Midbrain (tissue), 1 donor: ENCODE results near the gene ZNF512B.
"Not testable (repeated sequence)": the region's sequence is repeated elsewhere in the genome, so short reads cannot be mapped to it uniquely, and the experiment has no call there.

ENCODE experiments used
- DNase-seq: peaks from one replicate; lab custom pipeline; 2025; lab: John Stamatoyannopoulos, UW

Gene ZNF512B

DNA sequence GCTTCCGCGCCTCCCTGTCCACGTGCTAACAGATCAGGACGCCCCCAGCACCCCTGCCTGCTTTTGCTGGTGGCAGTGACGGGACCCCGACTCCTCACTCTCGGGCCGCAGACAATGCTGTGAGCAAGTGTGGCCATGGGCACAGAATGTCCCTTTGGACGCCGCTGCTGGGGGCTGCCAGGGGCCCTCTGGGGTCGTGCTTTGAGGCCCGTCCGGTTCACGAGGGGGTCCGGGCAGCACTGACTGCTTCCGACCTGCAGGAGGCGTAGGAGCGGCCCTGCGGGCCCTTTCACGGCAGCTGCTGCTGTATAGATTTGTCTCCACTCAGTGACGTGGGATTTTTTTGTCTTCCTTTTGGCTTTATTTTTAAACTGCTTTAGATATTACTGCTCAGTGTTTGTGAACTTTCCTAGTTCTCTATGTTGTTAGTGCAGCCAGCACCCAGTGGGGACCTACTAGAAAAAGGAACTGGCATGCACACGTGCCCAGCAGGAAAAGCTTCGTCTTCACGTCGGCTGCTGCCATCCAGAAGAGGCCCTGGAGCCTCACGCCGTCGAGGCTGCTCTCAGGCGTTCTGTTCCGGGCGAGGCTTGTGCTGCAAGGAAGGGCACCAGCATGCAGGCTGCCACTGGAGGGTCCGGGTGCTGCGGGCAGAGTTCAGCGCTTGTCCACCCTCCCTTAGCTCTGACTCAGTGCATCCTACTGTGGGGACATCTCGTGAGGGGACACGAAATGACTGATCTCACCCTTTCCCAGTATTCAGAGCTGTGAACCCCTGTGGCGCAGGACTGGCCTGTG lies 35.3 kb downstream of the ZNF512B start:
- DNase-seq, result no peak

DNA sequence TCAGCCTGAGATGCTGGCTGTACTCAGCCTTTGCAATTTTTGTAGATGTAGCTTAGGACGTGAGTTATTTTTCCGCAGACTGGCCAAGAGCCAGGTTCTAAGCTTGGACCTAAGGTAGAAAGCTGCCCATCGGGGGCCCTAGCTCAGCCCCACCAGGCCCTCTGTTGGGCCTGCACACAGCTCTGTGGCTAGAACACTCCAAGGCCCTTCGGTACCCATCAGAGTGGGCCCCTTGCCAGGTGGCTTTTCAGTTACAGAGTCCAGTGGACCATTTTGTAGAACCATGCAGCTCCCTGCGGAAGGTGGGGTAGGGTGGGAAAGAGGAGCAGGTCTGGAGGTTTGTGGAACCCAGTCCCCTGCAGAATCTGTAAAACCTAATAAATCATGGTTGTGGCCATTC lies 36.1 kb downstream of the ZNF512B start:
- no peak for DNase-seq

DNA sequence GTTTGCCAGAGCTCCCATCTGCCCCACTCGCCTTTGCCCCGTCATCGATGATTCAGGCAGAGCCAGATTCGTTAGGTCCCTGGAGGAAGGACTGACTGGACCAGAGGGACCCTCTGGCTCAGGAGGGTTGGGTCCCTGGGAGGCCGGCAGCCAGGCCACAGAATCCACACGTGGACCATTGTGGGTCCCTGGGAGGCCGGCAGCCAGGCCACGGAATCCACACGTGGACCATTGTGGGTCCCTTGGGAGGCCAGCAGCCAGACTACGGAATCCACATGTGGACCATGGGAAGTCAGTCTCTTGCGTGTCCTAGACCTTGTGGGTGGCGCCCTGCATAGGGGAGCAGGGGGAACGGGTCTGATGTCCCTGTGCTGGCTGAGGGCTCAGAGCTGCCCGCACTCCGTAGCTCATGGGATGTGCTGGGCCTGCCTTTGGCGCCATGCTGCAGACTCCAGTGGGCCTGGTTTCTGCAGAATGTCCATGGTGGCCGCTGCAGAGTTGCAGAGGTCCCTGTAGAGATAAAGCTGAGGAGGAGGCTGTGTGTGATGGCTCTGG lies 37.0 kb downstream of the ZNF512B start:
- no peak for DNase-seq

DNA sequence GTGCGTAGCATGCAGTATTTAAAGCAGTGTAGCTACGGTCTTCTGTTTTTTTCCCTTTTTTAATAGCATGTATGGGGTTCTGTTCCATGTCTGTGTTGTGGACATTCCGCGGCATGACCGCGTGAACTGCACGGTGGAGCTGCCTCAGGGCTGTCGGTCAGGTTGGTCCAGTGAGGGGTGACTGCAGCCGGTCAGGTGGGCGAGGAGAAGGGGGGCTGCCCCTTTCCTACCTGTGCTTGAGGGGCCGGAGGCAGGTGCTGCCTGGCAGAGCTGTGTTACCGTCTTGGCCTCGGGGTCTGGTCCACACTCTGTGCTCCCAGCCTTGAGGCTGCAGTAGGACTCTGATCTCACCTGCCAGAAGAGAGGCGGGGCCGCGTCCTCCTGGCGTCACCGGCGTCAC lies 38.0 kb downstream of the ZNF512B start:
- no peak for DNase-seq

DNA sequence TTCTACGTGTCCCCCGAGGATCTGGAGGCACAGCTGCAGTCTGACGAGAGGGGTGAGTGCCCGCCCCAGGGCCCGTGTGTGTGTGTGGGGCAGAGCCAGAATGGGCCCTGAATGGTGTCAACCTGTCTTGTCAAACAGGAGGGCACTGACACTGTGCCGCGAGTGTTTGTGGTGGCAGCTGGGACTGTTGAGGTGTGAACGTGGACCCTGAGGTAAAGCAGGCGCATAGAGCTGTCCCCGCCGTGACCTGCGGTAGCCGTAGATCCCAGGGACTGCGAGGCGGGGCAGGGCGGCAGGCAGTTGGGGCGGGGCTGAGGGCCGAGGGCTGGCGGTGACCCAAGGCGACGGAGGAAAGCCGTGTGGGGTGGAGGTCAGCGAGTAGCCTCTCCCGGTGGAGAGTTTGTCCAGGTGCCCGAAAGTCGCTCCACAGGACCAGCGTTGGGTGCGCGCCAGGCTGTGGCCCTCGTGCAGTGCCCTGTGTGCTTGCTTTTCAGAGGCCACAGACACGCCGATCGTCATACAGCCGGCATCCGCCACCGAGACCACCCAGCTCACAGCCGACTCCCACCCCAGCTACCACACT lies 38.7 kb downstream of the ZNF512B start:
- no peak for DNase-seq

DNA sequence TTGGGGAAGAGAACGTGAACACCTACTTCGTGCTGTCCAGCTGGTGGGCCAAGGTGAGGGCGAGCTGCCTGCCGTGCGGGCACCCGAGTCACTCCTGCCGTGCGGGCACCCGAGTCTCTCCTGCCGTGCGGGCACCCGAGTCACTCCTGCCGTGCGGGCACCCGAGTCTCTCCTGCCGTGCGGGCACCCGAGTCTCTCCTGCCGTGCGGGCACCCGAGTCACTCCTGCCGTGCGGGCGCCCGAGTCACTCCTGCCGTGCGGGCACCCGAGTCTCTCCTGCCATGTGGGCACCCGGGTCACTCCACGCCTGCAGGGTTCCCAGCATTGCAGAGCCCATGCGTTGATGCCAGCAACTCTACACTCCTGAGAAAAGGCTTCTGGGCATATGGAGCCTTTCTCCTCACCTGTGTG lies 40.3 kb downstream of the ZNF512B start:
- not testable (repeated sequence) for DNase-seq

DNA sequence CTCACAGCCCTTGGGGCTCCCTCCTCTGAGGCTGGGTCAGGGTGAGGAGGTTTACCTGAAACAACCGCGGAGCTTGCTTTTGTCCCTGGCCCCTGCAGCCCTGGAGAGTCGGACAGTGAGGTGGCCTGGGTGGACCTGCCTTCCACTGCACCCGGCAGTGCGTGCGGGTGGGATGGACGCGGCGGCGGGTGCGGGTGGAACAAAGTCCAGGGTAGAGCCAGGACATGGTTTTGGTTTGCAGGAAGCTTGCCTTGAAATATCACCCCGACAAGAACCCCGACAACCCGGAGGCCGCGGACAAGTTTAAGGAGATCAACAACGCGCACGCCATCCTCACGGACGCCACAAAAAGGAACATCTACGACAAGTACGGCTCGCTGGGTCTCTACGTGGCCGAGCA lies 40.7 kb downstream of the ZNF512B start:
- DNase-seq, result no peak

DNA sequence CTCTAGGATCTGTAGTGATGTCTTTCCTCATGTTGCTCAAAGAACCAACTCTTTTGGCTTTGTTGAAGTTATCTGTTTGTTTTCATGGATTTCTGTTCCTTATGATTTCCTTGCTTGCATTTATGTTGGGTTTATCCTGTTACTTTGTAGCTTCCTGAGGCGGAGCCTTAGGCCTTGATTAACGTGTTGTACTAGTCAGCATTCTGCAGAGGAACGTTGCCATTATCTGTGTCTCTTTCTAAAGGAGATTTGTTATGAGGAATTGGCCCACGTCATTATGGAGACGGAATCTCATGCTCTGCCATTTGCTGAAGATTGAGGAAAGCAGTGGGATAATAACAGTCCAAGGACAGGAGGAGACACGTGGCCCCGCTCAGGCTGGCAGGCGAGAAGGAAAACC lies 43.4 kb downstream of the ZNF512B start:
- no peak for DNase-seq

DNA sequence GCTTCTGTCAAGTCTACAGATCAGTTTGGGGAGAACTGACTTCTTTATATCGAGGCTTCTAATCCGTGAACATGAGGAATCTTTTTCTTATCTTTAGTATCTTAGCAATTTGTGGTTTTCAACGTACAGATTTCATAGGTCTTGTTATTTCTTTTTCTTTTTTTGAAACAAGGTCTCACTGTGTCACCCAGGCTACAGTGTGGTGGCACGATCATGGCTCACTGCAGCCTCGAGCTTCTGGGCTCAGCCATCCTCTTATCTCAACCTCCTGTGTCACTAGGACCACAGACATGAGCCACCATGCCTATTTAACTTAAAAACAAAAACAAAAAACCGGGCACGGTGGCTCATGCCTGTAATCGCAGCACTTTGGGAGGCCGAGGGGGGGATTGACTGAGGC lies 45.5 kb downstream of the ZNF512B start:
- DNase-seq, result no peak

DNA sequence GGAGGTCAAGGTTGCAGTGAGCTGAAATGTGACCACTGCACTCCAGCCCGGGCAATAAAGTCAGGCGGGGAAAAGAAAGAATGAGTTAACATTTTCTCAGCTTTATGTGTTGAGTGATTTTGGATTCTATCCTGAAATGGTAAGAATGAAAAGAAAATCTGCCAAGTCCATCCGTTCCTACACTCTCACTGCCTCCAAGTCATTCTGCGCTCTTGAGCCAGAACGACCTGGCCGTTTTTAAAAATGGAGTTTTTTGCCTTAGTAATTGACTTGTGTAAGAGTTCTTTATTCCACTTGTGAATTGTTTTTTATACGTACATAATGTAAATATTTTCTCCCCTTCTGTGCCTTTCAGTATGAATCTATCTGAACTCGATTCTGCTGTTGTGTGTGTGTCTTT lies 46.1 kb downstream of the ZNF512B start:
- DNase-seq, result no peak

DNA sequence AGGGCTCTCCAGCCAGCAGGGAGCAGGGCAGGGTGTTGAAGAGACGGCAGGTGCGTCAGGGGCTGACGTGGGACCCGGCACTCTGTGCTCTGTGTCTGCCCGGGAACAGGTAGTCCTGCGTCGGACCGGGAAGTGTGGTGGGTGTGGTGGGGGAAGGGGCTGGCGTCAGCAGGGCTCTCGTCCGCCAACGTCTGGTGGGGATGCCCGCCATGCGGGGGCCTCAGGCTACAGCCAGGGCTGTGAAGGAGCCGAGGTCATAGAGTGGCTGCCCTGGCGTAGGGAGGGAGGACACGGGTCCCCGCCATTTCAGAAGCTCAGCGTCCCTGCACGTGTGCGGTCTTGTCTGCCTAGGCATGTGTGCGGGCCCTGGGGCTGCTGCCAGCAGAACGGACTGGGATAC lies 49.5 kb downstream of the ZNF512B start:
- DNase-seq, result no peak

DNA sequence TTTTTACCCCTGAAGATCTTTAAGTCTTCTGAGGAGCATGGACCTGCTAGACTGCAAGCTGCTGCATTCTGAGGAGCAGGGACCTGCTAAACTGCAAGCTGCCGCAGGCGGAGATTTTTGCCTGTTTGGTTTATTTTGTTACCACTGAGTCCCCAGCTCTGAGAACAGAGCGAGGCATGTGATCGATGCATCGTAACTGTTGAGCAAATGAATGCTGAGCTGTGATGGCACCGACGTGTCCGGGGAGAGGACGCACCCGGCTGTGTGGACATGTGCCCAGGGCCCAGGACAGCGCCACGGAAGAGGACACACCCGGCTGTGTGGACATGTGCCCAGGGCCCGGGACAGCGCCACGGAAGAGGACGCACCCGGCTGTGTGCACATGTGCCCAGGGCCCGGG lies 50.6 kb downstream of the ZNF512B start:
- DNase-seq, result no peak

DNA sequence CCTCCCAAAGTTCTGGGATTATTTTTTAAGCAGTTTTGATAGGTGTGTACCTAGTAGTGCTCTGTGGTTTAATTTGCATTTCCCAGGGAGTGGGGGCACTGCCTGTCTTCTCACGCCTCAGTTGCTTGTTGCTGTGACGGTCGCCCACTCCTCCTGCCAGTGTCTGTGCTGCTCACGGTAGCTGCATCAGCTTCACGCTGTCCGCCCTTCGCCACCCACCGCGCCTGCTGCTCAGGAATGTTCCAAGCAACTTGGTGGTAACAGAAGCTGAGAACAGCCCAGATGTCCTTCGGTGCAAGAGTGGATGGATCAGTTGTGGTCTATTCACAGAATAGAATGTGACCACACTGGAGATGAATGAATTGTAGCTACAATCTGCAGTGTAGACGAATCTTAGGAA lies 51.9 kb downstream of the ZNF512B start:
- DNase-seq, result no peak

DNA sequence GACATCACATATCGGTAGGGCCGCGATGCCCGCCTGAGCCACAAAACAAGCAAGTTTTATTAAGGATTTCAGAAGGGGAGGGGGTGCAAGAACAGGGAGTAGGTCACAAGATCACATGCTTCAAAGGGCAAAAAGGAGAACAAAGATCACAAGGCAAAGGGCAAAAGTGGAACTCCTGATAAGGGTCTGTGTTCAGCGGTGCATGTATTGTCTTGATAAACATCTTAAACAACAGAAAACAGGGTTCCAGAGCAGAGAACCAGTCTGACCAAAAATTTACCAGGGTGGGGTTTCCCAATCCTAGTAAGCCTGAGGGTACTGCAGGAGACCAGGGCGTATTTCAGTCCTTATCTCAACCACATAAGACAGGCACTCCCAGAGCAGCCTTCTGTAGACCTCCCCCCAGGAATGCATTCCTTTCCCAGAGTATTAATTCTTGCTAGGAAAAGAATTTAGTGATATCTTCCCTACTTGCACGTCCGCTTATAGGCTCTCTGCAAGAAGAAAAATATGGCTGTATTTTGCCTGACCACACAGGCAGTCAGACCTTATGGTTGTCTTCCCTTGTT lies 53.3 kb downstream of the ZNF512B start:
- DNase-seq, result not testable (repeated sequence)

DNA sequence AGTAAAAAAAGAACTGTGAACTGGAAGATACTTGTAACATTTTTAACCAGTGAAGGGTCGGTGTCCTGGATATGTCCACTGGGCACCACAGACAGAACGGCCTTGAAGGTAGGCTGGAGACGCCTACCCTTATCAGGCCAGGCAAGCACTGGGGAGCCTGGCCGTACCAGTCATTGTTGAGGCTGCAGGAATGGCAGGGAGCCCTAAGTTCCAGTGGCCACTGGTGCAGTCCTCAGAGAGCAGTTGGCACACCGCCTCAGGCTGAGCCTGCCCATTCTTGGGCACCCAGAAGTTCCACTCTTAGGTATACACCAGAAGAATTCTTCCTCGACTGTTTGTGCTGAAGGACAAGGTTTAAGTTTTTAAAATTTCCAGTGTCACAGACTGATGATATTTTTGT lies 54.3 kb downstream of the ZNF512B start:
- DNase-seq, result peak; percentile 48

DNA sequence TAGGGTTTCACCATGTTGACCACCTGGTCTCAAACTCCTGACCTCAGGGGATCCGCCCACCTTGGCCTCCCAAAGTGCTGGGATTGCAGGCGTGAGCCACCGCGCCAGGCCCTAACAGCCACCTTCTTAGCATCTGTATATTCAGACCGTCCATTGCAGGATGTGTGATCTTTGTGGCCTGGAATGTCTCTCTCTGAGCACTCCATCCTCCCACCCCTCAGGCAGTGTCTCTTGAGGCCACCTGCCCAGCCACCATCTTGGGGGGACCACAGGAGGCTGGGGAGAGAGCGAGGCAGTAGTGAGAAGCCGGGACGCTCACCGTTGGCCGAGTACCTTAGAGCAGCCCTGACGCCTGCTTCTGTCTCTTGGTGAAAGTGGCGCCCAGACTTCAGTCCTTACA lies 56.0 kb downstream of the ZNF512B start:
- DNase-seq, result no peak

DNA sequence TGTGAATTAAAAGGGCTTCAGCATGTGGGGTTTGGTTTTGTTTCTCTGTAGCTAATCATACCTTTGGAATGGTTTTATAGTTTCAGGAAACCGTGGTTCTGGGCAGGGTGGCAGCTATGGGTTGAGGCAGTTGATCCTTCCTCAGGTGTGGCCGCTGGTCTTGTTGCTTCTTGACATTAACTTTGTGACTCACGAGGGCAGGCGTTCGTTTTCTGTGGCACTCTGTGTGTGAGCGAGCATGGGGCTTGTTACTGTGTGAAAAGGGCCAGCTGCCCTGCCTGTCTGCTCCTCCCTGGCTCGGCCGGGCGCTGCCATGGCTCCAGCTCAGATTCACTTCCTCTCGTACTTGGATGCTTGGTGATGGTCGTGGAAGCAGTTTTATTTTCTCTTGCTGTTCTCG lies 58.6 kb downstream of the ZNF512B start:
- peak; percentile 35 for DNase-seq

DNA sequence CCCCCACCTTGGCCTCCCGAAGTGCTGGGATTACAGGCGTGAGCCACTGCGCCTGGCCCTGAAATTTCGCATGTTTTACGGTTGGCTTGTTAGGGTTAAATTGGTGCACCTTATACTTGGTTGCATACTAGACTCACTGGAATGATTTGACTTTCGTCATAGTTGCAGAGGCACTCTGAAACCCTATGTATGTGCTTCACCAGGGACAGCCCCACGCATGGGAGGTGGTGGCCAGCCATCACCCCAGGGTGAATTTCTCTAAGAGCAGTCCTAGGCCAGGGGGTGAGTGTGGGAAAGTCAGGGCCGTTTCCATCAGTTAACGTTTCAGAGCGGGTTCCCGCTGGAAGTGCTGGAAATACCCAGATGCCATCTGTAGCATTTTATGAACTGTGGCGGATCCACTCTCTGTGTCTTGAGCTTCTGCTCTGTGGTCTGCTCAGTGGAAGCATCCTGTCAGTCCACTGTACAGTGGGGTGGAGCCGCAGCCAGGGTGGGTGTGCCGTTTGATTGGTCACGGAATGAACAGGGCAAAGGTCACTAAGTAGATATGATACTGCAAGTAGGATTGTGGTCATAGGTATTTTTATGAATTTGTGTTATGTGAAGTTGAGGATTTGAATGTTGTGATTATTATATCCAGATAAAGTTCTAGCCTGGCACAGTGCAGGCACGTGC lies 61.6 kb downstream of the ZNF512B start:
- DNase-seq, result no peak
